Natural killer cell (primary cell): ENCODE data around the gene SNAP47. TPM values are rescaled to one million over a fixed set of nuclear protein-coding genes. Genes with fewer than 3 reads are reported as not detected.

ENCODE experiments used
- ATAC-seq, 3 donors: fragments of 150-1000 bp in 2 of 3; fragments of 200-7000 bp in 1 of 3; cut with Tn5 transposase; 1 replicate in 1 of 3; 2 replicates in 2 of 3; pipeline ENCODE4 v1.10.0; 2021; ENCODE audit warnings: mild to moderate bottlenecking in 2 of 3, moderate library complexity in 2 of 3
- DNase-seq, 2 donors: peaks; one replicate each; pipeline versions ENCODE4 v3.0.0 to v3.0.0-alpha.2; 2013 to 2021; ENCODE audit warnings: mixed read lengths in 1 of 2
- H3K27ac ChIP-seq: one replicate; pipeline ENCODE4 v1.5.1; 2013; ENCODE audit warnings: mild to moderate bottlenecking, low read length
- H3K27me3 ChIP-seq: one replicate; pipeline ENCODE4 v1.6.1; 2013; ENCODE audit warnings: low read length; ENCODE audit not compliant: control insufficient read depth, insufficient read depth
- H3K36me3 ChIP-seq: one replicate; pipeline ENCODE4 v1.6.1; 2013; ENCODE audit warnings: low read length; ENCODE audit not compliant: control insufficient read depth, insufficient read depth
- H3K4me1 ChIP-seq: one replicate; pipeline ENCODE4 v1.6.1; 2013; ENCODE audit warnings: low read length; ENCODE audit not compliant: control insufficient read depth, insufficient read depth
- H3K4me3 ChIP-seq: one replicate; pipeline ENCODE4 v1.5.1; 2013; ENCODE audit warnings: low read length
- H3K9me3 ChIP-seq: one replicate; pipeline ENCODE4 v1.6.1; 2013; ENCODE audit warnings: low read length; ENCODE audit not compliant: control insufficient read depth, insufficient read depth
- H3K27ac Mint-ChIP-seq, 2 donors: one replicate each; pipeline ENCODE4 v1.8.0; 2022; ENCODE audit warnings: mild to moderate bottlenecking in 2 of 2, mixed read lengths in 2 of 2, moderate library complexity in 1 of 2
- H3K27me3 Mint-ChIP-seq, 2 donors: one replicate each; pipeline ENCODE4 v1.8.0; 2022; ENCODE audit warnings: low read depth in 2 of 2, mixed read lengths in 2 of 2
- H3K36me3 Mint-ChIP-seq: one replicate; pipeline ENCODE4 v1.8.0; 2022; ENCODE audit warnings: mixed read lengths
- H3K4me1 Mint-ChIP-seq, 2 donors: one replicate each; pipeline ENCODE4 v1.8.0; 2022; ENCODE audit warnings: mixed read lengths in 2 of 2
- H3K4me3 Mint-ChIP-seq: one replicate; pipeline ENCODE4 v1.8.0; 2022; ENCODE audit warnings: mild to moderate bottlenecking, moderate library complexity, mixed read lengths
- H3K9me3 Mint-ChIP-seq, 2 donors: one replicate each; pipeline ENCODE4 v1.8.0; 2022; ENCODE audit warnings: mixed read lengths in 2 of 2
- CTCF ChIP-seq: fragments of 200-600 bp; IDR thresholded peaks from one replicate; pipeline ENCODE4 v1.8.0; 2022; ENCODE audit warnings: antibody characterized with exemption
- WGBS: methylation state at CpG from one replicate; pipeline ENCODE4 v1.1.7; 2013; ENCODE audit warnings: missing lambda C conversion rate; ENCODE audit not compliant: insufficient coverage; 5-methylcytosine and 5-hydroxymethylcytosine counted together
- intact Hi-C: fragments of 100-400 bp; cut with micrococcal nuclease; formaldehyde crosslinking; loops from one replicate; pipeline ENCODE4 v1.14.2; 2022
- total RNA-seq, 4 donors: library from RNA; stranded (reverse); fragments of 120-200 nt in 1 of 4; gene quantifications; one replicate each; pipeline versions ENCODE4 v1.2.3 to v1.2.4, GENCODE V29; 2013 to 2022

Gene SNAP47
- total RNA-seq, 3 donors from 2014 or later (not counting 1 experiment from before 2014, with no cell fraction given), result 19.0 to 24.2 (median 23.1) TPM

- ATAC-seq (no peak), DNase-seq (peak in 1 of 2 donors; percentile 2)
- Mint-ChIP-seq H3K27ac (no peak overlapping the region), H3K4me3 (peak overlapping the region; percentile 47), H3K4me1 (peaks cover 5 to 17% of the 10 kb centered on the region in 2 donors), H3K36me3 (peaks cover 11% of the 10 kb centered on the region), H3K27me3 (peaks cover 14 to 18% of the 10 kb centered on the region in 2 donors), H3K9me3 (peaks cover 2% of the 10 kb centered on the region in 2 donors)
- Histone ChIP-seq H3K27ac (no peak overlapping the region), H3K36me3 (peaks cover 4% of the 10 kb centered on the region), H3K9me3 (peaks cover 7% of the 10 kb centered on the region), H3K4me3 (no peak overlapping the region), H3K4me1 (peaks cover 21% of the 10 kb centered on the region), H3K27me3 (no peaks in the 10 kb centered on the region)
- intact Hi-C loops, result no loop called here
- WGBS, result 87% methylated on average over 6 of the region's 6 CpGs
- TF ChIP-seq CTCF, result no peak
Observed at GRCh38 chr1:227726924-227727599, 8.2 kb upstream of the SNAP47 start.

- Mint-ChIP-seq H3K27me3 (peaks cover 9 to 18% of the 10 kb centered on the region in 2 donors), H3K4me1 (peaks cover 5 to 22% of the 10 kb centered on the region in 2 donors), H3K4me3 (peak overlapping the region; percentile 83), H3K9me3 (no peaks in the 10 kb centered on the region), H3K36me3 (peaks cover 3% of the 10 kb centered on the region), H3K27ac (peak overlapping the region in 1 of 2 donors; percentile 84)
- H3K9me3 ChIP-seq, result peaks cover 2% of the 10 kb centered on the region
- intact Hi-C loops, result no loop called here
- no peak overlapping the region for H3K27ac ChIP-seq
- 1% methylated on average over 36 of the region's 51 CpGs for WGBS
- no peak for TF ChIP-seq CTCF
- DNase-seq (peak in 1 of 2 donors; percentile 79), ATAC-seq (peak; percentile 40 to 73 (median 72))
- H3K4me3 ChIP-seq, result peak overlapping the region; percentile 48
- H3K36me3 ChIP-seq, result peaks cover 6% of the 10 kb centered on the region
- H3K4me1 ChIP-seq, result peaks cover 23% of the 10 kb centered on the region
- no peaks in the 10 kb centered on the region for H3K27me3 ChIP-seq
Observed at GRCh38 chr1:227728059-227728891, 7.0 kb upstream of the SNAP47 start.

GRCh38 chr1:227728892-227729143, 6.4 kb upstream of the SNAP47 start:
- Histone ChIP-seq H3K27me3 (no peaks in the 10 kb centered on the region), H3K4me3 (peak overlapping the region; percentile 41), H3K36me3 (peaks cover 6% of the 10 kb centered on the region), H3K27ac (no peak overlapping the region), H3K4me1 (peaks cover 29% of the 10 kb centered on the region), H3K9me3 (no peaks in the 10 kb centered on the region)
- Mint-ChIP-seq H3K4me3 (peak overlapping the region; percentile 76), H3K27ac (peak overlapping the region in 1 of 2 donors; percentile 84), H3K27me3 (peaks cover 7 to 15% of the 10 kb centered on the region in 2 donors), H3K36me3 (no peaks in the 10 kb centered on the region), H3K4me1 (peaks cover 10 to 28% of the 10 kb centered on the region in 2 donors), H3K9me3 (no peaks in the 10 kb centered on the region)
- DNase-seq (no peak), ATAC-seq (peak in 1 of 3 donors; percentile 11)
- intact Hi-C loops, result no loop called here
- TF ChIP-seq CTCF, result no peak
- WGBS, result 6% methylated on average over 11 of the region's 11 CpGs
